Stimulated activated CD8-positive, alpha-beta memory T cell treated with anti-CD3 and anti-CD28 coated beads, Interleukin-15, amount 100 ng/mL, for 4 hours (primary cell): ENCODE data around the gene TTC34.
"Not testable (repeated sequence)": the region's sequence is repeated elsewhere in the genome, so short reads cannot be mapped to it uniquely, and the experiment has no call there.

Experiments used
- DNase-seq, 2 donors: peaks; one replicate each; pipeline ENCODE4 v3.0.0-alpha.2; 2020; ENCODE audit warnings: low read depth in 2 of 2

Gene TTC34

GRCh38 chr1:2775333-2775732 is 26.2 kb downstream of the TTC34 start:
- not testable (repeated sequence) for DNase-seq

GRCh38 chr1:2768052-2768451 is 33.4 kb downstream of the TTC34 start:
- not testable (repeated sequence) for DNase-seq

- not testable (repeated sequence) for DNase-seq
These were observed 42.1 kb downstream of the TTC34 start for GRCh38 chr1:2759433-2759832.

GRCh38 chr1:2757519-2757918 is 44.0 kb downstream of the TTC34 start:
- DNase-seq: not testable (repeated sequence)

GRCh38 chr1:2755426-2755825 is 46.1 kb downstream of the TTC34 start:
- DNase-seq: not testable (repeated sequence)

GRCh38 chr1:2754597-2754996 is 46.9 kb downstream of the TTC34 start:
- not testable (repeated sequence) for DNase-seq

GRCh38 chr1:2752503-2752902 is 49.0 kb downstream of the TTC34 start:
- not testable (repeated sequence) for DNase-seq

GRCh38 chr1:2751866-2752265 is 49.6 kb downstream of the TTC34 start:
- not testable (repeated sequence) for DNase-seq

GRCh38 chr1:2750766-2751730 is 50.4 kb downstream of the TTC34 start:
- not testable (repeated sequence) for DNase-seq

- not testable (repeated sequence) for DNase-seq
These were observed 51.3 kb downstream of the TTC34 start for GRCh38 chr1:2750041-2750680.

- not testable (repeated sequence) for DNase-seq
These were observed 52.9 kb downstream of the TTC34 start for GRCh38 chr1:2748626-2749025.

GRCh38 chr1:2694796-2695195 is 106.7 kb downstream of the TTC34 start:
- DNase-seq: not testable (repeated sequence)

- not testable (repeated sequence) for DNase-seq
These were observed 111.3 kb downstream of the TTC34 start for GRCh38 chr1:2690180-2690579.

- not testable (repeated sequence) for DNase-seq
These were observed 113.2 kb downstream of the TTC34 start for GRCh38 chr1:2688336-2688665.

GRCh38 chr1:2687638-2688335 is 113.7 kb downstream of the TTC34 start:
- DNase-seq: not testable (repeated sequence)

- DNase-seq: not testable (repeated sequence)
These were observed 114.3 kb downstream of the TTC34 start for GRCh38 chr1:2687174-2687591.

GRCh38 chr1:2686091-2686863 is 115.2 kb downstream of the TTC34 start:
- DNase-seq: not testable (repeated sequence)

GRCh38 chr1:2685671-2686070 is 115.8 kb downstream of the TTC34 start:
- DNase-seq: not testable (repeated sequence)

- not testable (repeated sequence) for DNase-seq
These were observed 116.6 kb downstream of the TTC34 start for GRCh38 chr1:2684878-2685277.

GRCh38 chr1:2684000-2684399 is 117.5 kb downstream of the TTC34 start:
- not testable (repeated sequence) for DNase-seq

- not testable (repeated sequence) for DNase-seq
These were observed 118.2 kb downstream of the TTC34 start for GRCh38 chr1:2683321-2683741.
